Skin epidermis (tissue), 12 donors: Measurements from ENCODE around the gene PDZRN3.
A peak's percentile ranks its signal among the peaks of the same experiment; 100 is the strongest.

ENCODE experiments used
- H3K27ac ChIP-seq, 21 experiments: fragments of 200-600 bp; sonication (generic) in 11 of 21; one replicate each; pipeline ENCODE4 v1.5.0; 2020; ENCODE audit warnings: mild to moderate bottlenecking in 3 of 21, inconsistent platforms in 2 of 21, moderate library complexity in 2 of 21
- H3K4me3 ChIP-seq, 7 experiments: fragments of 200-600 bp; sonication (generic) in 2 of 7; one replicate each; pipeline ENCODE4 v1.5.0; 2020; ENCODE audit warnings: inconsistent platforms in 2 of 7, mild to moderate bottlenecking in 2 of 7, moderate library complexity in 1 of 7

The PDZRN3 gene

GRCh38 chr3:73411545-73411944 lies 213.2 kb downstream of the PDZRN3 start:
- H3K4me3 ChIP-seq = no peak overlapping the region
- H3K27ac ChIP-seq = no peak overlapping the region

- no peak overlapping the region for H3K4me3 ChIP-seq
- H3K27ac ChIP-seq = no peak overlapping the region
Measured at GRCh38 chr3:73409138-73409763, 215.5 kb downstream of the PDZRN3 start.

GRCh38 chr3:73408634-73409033 lies 216.1 kb downstream of the PDZRN3 start:
- Histone ChIP-seq H3K4me3 (no peak overlapping the region), H3K27ac (no peak overlapping the region)

- H3K27ac ChIP-seq = no peak overlapping the region
- H3K4me3 ChIP-seq = no peak overlapping the region
Measured at GRCh38 chr3:73407577-73407976, 217.2 kb downstream of the PDZRN3 start.

GRCh38 chr3:73405853-73406252 lies 218.9 kb downstream of the PDZRN3 start:
- Histone ChIP-seq H3K4me3 (no peak overlapping the region), H3K27ac (peak overlapping the region in 1 of 21 experiments; percentile 5)

- Histone ChIP-seq H3K4me3 (no peak overlapping the region), H3K27ac (no peak overlapping the region)
Measured at GRCh38 chr3:73405000-73405399, 219.7 kb downstream of the PDZRN3 start.

GRCh38 chr3:73404435-73404834 lies 220.3 kb downstream of the PDZRN3 start:
- H3K4me3 ChIP-seq = no peak overlapping the region
- H3K27ac ChIP-seq = no peak overlapping the region

GRCh38 chr3:73403444-73403843 lies 221.3 kb downstream of the PDZRN3 start:
- no peak overlapping the region for H3K27ac ChIP-seq
- H3K4me3 ChIP-seq = no peak overlapping the region

- Histone ChIP-seq H3K27ac (no peak overlapping the region), H3K4me3 (no peak overlapping the region)
Measured at GRCh38 chr3:73401616-73402279, 223.0 kb downstream of the PDZRN3 start.

- no peak overlapping the region for H3K4me3 ChIP-seq
- no peak overlapping the region for H3K27ac ChIP-seq
Measured at GRCh38 chr3:73401059-73401458, 223.7 kb downstream of the PDZRN3 start.

GRCh38 chr3:73399666-73400253 lies 225.0 kb downstream of the PDZRN3 start:
- Histone ChIP-seq H3K4me3 (no peak overlapping the region), H3K27ac (no peak overlapping the region)

GRCh38 chr3:73399106-73399505 lies 225.6 kb downstream of the PDZRN3 start:
- H3K27ac ChIP-seq = no peak overlapping the region
- no peak overlapping the region for H3K4me3 ChIP-seq

- Histone ChIP-seq H3K4me3 (no peak overlapping the region), H3K27ac (no peak overlapping the region)
Measured at GRCh38 chr3:73398084-73398483, 226.7 kb downstream of the PDZRN3 start.

GRCh38 chr3:73394240-73394639 lies 230.5 kb downstream of the PDZRN3 start:
- Histone ChIP-seq H3K4me3 (no peak overlapping the region), H3K27ac (no peak overlapping the region)

GRCh38 chr3:73393005-73393404 lies 231.7 kb downstream of the PDZRN3 start:
- Histone ChIP-seq H3K27ac (no peak overlapping the region), H3K4me3 (no peak overlapping the region)

GRCh38 chr3:73391984-73392383 lies 232.8 kb downstream of the PDZRN3 start:
- Histone ChIP-seq H3K27ac (no peak overlapping the region), H3K4me3 (no peak overlapping the region)

GRCh38 chr3:73389928-73390327 lies 234.8 kb downstream of the PDZRN3 start:
- Histone ChIP-seq H3K27ac (no peak overlapping the region), H3K4me3 (no peak overlapping the region)

- Histone ChIP-seq H3K4me3 (no peak overlapping the region), H3K27ac (no peak overlapping the region)
Measured at GRCh38 chr3:73389117-73389813, 235.5 kb downstream of the PDZRN3 start.

- Histone ChIP-seq H3K4me3 (no peak overlapping the region), H3K27ac (no peak overlapping the region)
Measured at GRCh38 chr3:73385568-73385967, 239.2 kb downstream of the PDZRN3 start.

- H3K4me3 ChIP-seq = no peak overlapping the region
Measured at GRCh38 chr3:73384091-73384906, 240.4 kb downstream of the PDZRN3 start.

More at GRCh38 chr3:73384091-73384906, 240.4 kb downstream of the PDZRN3 start:
- no peak overlapping the region for H3K27ac ChIP-seq
